Progenitor cell of endocrine pancreas (in vitro differentiated cells): Measurements from ENCODE around the gene CSRP2. TPM values are rescaled to one million over a fixed set of nuclear protein-coding genes. Genes with fewer than 3 reads are reported as not detected.

Source experiments
- DNase-seq: peaks from one replicate; pipeline ENCODE4 v3.0.0; 2021; ENCODE audit warnings: low spot score; ENCODE audit not compliant: unreplicated experiment
- H3K27ac Mint-ChIP-seq: 2 replicates; pipeline ENCODE4 v1.8.0; 2021; ENCODE audit warnings: mild to moderate bottlenecking, moderate library complexity, mixed read lengths
- H3K27me3 Mint-ChIP-seq: 2 replicates; pipeline ENCODE4 v1.8.0; 2021; ENCODE audit warnings: mixed read lengths
- H3K36me3 Mint-ChIP-seq: 2 replicates; pipeline ENCODE4 v1.8.0; 2022; ENCODE audit warnings: mixed read lengths; ENCODE audit not compliant: insufficient read depth
- H3K4me1 Mint-ChIP-seq: 2 replicates; pipeline ENCODE4 v1.8.0; 2021; ENCODE audit warnings: low read depth, mixed read lengths
- H3K4me3 Mint-ChIP-seq: 2 replicates; pipeline ENCODE4 v1.8.0; 2021; ENCODE audit warnings: low read depth, mild to moderate bottlenecking, moderate library complexity, mixed read lengths
- H3K9me3 Mint-ChIP-seq: 2 replicates; pipeline ENCODE4 v1.8.0; 2021; ENCODE audit warnings: low read depth, mixed read lengths
- total RNA-seq: library from RNA; stranded (reverse); gene quantifications from 2 replicates; pipeline ENCODE4 v1.2.1, GENCODE V29; 2021
- TF ChIP-seq, protein P1 (sequence below): fragments of 200-600 bp; sonication (generic); IDR thresholded peaks from one replicate; pipeline ENCODE4 v1.5.0; 2021; ENCODE audit warnings: antibody characterized with exemption, mild to moderate bottlenecking; ENCODE audit not compliant: unreplicated experiment

The CSRP2 gene
- total RNA-seq, 1 donor from 2014 or later = 96.1 TPM

DNA sequence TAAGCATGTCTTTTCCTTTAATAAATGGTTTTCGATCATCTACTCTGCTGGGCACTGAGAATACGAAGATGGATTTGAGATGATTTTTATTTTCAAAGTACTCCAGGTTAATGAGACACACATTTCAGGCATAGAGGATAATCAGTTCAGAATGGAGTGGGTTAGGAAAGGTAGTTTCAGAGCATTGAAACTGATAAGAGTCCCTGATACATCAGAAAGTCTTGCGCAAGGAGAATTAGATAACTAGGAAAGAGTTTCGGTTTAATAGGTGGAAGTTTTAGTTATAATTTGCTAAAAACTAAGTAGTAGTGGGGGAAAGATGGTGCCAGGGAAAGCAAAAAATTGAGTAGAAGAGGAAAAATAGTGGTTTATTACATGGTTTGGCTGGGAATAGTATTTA is 64.8 kb downstream of the CSRP2 start:
- no peak overlapping the region for H3K27ac Mint-ChIP-seq

DNA sequence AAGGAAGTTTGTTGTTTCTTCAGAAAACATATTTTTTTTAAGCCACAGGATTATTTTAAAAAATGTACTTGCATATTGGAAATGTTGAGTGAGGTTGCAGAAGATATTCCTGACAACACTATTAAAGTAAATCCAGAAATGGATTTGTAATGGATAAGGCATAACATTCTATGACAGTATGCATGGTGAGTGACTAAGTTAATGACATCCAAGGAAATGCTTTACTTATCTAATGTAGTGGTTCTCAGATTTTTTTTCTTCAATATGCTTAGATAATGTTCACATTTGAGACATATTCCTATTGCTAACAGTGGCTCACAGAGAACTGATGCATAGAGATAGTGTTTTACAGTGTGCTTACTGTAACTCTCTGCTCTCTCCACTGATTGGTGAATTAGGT is 65.6 kb downstream of the CSRP2 start:
- no peaks in the 10 kb centered on the region for H3K27me3 Mint-ChIP-seq
- peaks cover 8% of the 10 kb centered on the region for H3K36me3 Mint-ChIP-seq
- H3K4me1 Mint-ChIP-seq = no peaks in the 10 kb centered on the region
- no peak for DNase-seq
- no peak overlapping the region for H3K4me3 Mint-ChIP-seq
- H3K9me3 Mint-ChIP-seq = no peaks in the 10 kb centered on the region
- TF ChIP-seq, protein P1, sequence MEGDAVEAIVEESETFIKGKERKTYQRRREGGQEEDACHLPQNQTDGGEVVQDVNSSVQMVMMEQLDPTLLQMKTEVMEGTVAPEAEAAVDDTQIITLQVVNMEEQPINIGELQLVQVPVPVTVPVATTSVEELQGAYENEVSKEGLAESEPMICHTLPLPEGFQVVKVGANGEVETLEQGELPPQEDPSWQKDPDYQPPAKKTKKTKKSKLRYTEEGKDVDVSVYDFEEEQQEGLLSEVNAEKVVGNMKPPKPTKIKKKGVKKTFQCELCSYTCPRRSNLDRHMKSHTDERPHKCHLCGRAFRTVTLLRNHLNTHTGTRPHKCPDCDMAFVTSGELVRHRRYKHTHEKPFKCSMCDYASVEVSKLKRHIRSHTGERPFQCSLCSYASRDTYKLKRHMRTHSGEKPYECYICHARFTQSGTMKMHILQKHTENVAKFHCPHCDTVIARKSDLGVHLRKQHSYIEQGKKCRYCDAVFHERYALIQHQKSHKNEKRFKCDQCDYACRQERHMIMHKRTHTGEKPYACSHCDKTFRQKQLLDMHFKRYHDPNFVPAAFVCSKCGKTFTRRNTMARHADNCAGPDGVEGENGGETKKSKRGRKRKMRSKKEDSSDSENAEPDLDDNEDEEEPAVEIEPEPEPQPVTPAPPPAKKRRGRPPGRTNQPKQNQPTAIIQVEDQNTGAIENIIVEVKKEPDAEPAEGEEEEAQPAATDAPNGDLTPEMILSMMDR = no peak
- no peak overlapping the region for H3K27ac Mint-ChIP-seq

More for the DNA sequence above, 64.8 kb downstream of the CSRP2 start:
- Mint-ChIP-seq H3K4me1 (no peaks in the 10 kb centered on the region), H3K4me3 (no peak overlapping the region), H3K9me3 (no peaks in the 10 kb centered on the region), H3K36me3 (peaks cover 8% of the 10 kb centered on the region), H3K27me3 (no peaks in the 10 kb centered on the region)
- TF ChIP-seq, protein P1 = no peak
- no peak for DNase-seq

DNA sequence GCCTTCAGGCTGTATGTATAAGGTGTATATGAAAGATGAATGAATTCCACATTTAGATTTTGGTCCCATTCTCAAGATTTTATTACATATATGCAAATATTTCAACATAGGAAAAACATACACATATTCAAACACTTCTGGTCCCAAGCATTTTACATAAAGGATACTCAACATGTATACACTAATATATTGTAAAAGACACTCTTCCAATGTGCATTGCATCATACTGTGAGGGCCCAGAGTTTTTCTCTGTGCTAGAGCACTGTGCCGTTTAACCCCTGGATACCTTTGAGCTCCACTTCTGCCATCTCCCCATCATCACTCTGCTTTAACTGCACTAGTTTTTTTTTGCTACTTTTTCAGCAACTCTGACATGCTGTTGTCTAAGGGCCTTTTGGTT is 66.8 kb downstream of the CSRP2 start:
- H3K36me3 Mint-ChIP-seq = peaks cover 8% of the 10 kb centered on the region
- H3K4me1 Mint-ChIP-seq = no peaks in the 10 kb centered on the region
- no peak overlapping the region for H3K4me3 Mint-ChIP-seq
- no peak for DNase-seq
- TF ChIP-seq, protein P1 = no peak
- H3K27me3 Mint-ChIP-seq = no peaks in the 10 kb centered on the region
- no peaks in the 10 kb centered on the region for H3K9me3 Mint-ChIP-seq
- H3K27ac Mint-ChIP-seq = no peak overlapping the region

DNA sequence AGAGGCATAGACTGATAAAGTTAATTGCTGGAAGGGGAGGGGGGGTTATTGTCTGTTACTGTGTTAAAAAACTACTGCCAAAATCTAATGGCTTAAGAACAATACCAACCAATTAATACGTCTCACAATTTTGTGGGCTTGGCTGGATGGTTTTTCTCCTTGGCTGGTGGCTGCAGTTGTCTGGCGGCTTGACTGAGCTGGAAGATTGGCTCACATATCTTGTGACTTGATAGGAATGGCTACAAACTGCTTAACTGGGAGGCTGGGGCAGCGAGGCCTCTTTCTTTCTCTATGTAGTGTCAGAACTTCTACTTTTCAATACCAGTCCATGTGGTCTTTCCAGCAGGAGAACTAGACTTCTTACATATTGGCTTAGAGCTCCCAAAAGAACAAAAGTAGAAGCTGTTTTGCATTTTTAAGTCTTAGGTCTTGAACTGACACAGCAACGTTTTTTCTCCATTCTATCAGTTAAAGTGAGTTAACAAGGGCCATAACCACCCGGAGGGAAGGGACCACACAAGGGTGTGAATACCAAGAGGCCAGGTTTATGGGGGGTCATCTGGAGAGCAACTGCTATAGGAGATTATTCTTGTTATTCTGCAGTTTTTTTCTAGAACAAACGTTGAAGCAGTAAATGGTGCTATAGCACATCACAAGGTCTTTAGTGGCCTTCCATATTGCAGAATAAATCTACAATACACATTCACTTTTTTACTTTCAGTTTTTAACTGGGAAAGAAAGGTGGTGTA is 68.0 kb downstream of the CSRP2 start:
- no peak for DNase-seq
- Mint-ChIP-seq H3K9me3 (no peaks in the 10 kb centered on the region), H3K4me1 (no peaks in the 10 kb centered on the region), H3K36me3 (peaks cover 8% of the 10 kb centered on the region), H3K27me3 (no peaks in the 10 kb centered on the region), H3K4me3 (no peak overlapping the region), H3K27ac (peak overlapping the region; percentile 40)
- TF ChIP-seq, protein P1 = no peak

Other genes starting within 250 kb of the CSRP2 start
- 65.7 and 69.2 TPM in 2 replicates for gene ZDHHC17, start 114.9 kb downstream of the CSRP2 start, total RNA-seq
- 15.9 and 17.5 TPM in 2 replicates for gene E2F7, start 186.6 kb upstream of the CSRP2 start, total RNA-seq